SHP77 (cell line): ENCODE measurements around the gene KRTAP12-3.
A peak's percentile ranks its signal among the peaks of the same experiment; 100 is the strongest.
"Not testable (repeated sequence)": the region's sequence is repeated elsewhere in the genome, so short reads cannot be mapped to it uniquely, and the experiment has no call there.

Experiments
- DNase-seq, 2 experiments: peaks; one replicate each; lab custom pipeline; 2025; lab: John Stamatoyannopoulos, UW

The KRTAP12-3 gene

GRCh38 chr21:44627181-44627822, 30.4 kb upstream of the KRTAP12-3 start:
- not testable (repeated sequence) for DNase-seq

GRCh38 chr21:44627831-44628233, 29.9 kb upstream of the KRTAP12-3 start:
- not testable (repeated sequence) for DNase-seq

GRCh38 chr21:44628707-44629391, 28.9 kb upstream of the KRTAP12-3 start:
- DNase-seq: no peak

- no peak for DNase-seq
Observed at GRCh38 chr21:44630440-44630839, 27.3 kb upstream of the KRTAP12-3 start.

- no peak for DNase-seq
Observed at GRCh38 chr21:44632067-44632466, 25.7 kb upstream of the KRTAP12-3 start.

GRCh38 chr21:44636209-44637017, 21.3 kb upstream of the KRTAP12-3 start:
- DNase-seq: no peak

GRCh38 chr21:44637018-44637850, 20.5 kb upstream of the KRTAP12-3 start, which contains the start of gene KRTAP10-10:
KRTAP10-10 (plus strand) TSS chr21:44637356; CDS start chr21:44637418, 62 bp downstream.
- peak; percentile 24 to 39 for DNase-seq

- peak in 1 of 2 experiments; percentile 44 for DNase-seq
Observed at GRCh38 chr21:44637851-44638348, 19.8 kb upstream of the KRTAP12-3 start.

GRCh38 chr21:44638506-44639330, 19.0 kb upstream of the KRTAP12-3 start:
- DNase-seq: not testable (repeated sequence)

GRCh38 chr21:44639331-44639655, 18.4 kb upstream of the KRTAP12-3 start:
- DNase-seq: no peak

GRCh38 chr21:44640761-44641160, 17.0 kb upstream of the KRTAP12-3 start:
- DNase-seq: no peak

GRCh38 chr21:44643741-44644310, 13.9 kb upstream of the KRTAP12-3 start:
- DNase-seq: no peak

- DNase-seq: no peak
Observed at GRCh38 chr21:44644878-44645277, 12.9 kb upstream of the KRTAP12-3 start.

GRCh38 chr21:44646366-44647221, 11.1 kb upstream of the KRTAP12-3 start, which contains the start of gene KRTAP10-11:
KRTAP10-11 (plus strand) TSS chr21:44646414; CDS start chr21:44646459, 45 bp downstream.
- peak in 1 of 2 experiments; percentile 53 for DNase-seq

GRCh38 chr21:44647222-44647552, 10.5 kb upstream of the KRTAP12-3 start:
- DNase-seq: peak in 1 of 2 experiments; percentile 53

GRCh38 chr21:44648557-44649311, 9.0 kb upstream of the KRTAP12-3 start:
- no peak for DNase-seq

- DNase-seq: no peak
Observed at GRCh38 chr21:44649521-44650100, 8.1 kb upstream of the KRTAP12-3 start.

- DNase-seq: no peak
Observed at GRCh38 chr21:44650265-44650972, 7.3 kb upstream of the KRTAP12-3 start.
